Gastroesophageal sphincter (tissue), 4 donors: Measurements from ENCODE around the gene PCSK2. TPM values are rescaled to one million over a fixed set of nuclear protein-coding genes. Genes with fewer than 3 reads are reported as not detected.

Experiments
- ATAC-seq: fragments of 150-250 bp; one replicate; pipeline ENCODE4 v1.9.1; 2016; ENCODE audit warnings: mild to moderate bottlenecking, moderate library complexity
- H3K27ac ChIP-seq, 4 donors: fragments of 200-600 bp; sonication (generic) in 3 of 4; 1 replicate in 3 of 4; 2 replicates in 1 of 4; pipeline ENCODE4 v1.5.1; 2016 to 2019
- H3K27me3 ChIP-seq: fragments of 200-600 bp; sonication (generic); one replicate; pipeline ENCODE4 v1.5.1; 2019
- H3K36me3 ChIP-seq, 2 donors: fragments of 200-600 bp; sonication (generic); one replicate each; pipeline ENCODE4 v1.5.1; 2019; ENCODE audit warnings: control low read depth in 1 of 2
- H3K4me1 ChIP-seq, 3 donors: fragments of 200-600 bp; sonication (generic); 1 replicate in 2 of 3; 2 replicates in 1 of 3; pipeline ENCODE4 v1.5.1; 2016 to 2019; ENCODE audit warnings: control low read depth in 2 of 3
- H3K4me3 ChIP-seq, 2 donors: fragments of 200-600 bp; sonication (generic); one replicate each; pipeline ENCODE4 v1.5.1; 2019; ENCODE audit warnings: mild to moderate bottlenecking in 1 of 2, moderate library complexity in 1 of 2
- H3K9me3 ChIP-seq, 3 donors: fragments of 200-600 bp; sonication (generic); one replicate each; pipeline ENCODE4 v1.5.1; 2017 to 2019; ENCODE audit warnings: control low read depth in 2 of 3
- EP300 ChIP-seq: sonication (generic); formaldehyde crosslinking; IDR thresholded peaks from one replicate; pipeline ENCODE4 v1.6.1; 2017; ENCODE audit warnings: antibody characterized with exemption, mild to moderate bottlenecking
- POLR2A ChIP-seq, 2 donors: fragments of 450-650 bp; IDR thresholded peaks; one replicate each; pipeline ENCODE4 v1.6.1; 2017; ENCODE audit warnings: antibody characterized with exemption in 2 of 2, mild to moderate bottlenecking in 2 of 2, moderate library complexity in 1 of 2
- POLR2AphosphoS5 ChIP-seq: sonication (generic); formaldehyde crosslinking; IDR thresholded peaks from one replicate; pipeline ENCODE4 v1.6.1; 2017; ENCODE audit warnings: antibody characterized with exemption
- WGBS, 2 donors: methylation state at CpG; one replicate each; pipeline ENCODE4 v1.1.5; 2018; ENCODE audit warnings: low coverage in 1 of 2; 5-methylcytosine and 5-hydroxymethylcytosine counted together
- total RNA-seq, 4 donors: library from RNA; depleted of rRNA; stranded (reverse); fragments of >200 nt; gene quantifications; one replicate each; pipeline ENCODE4 v1.1.0, GENCODE V29; 2016
- TF ChIP-seq, protein P1 (sequence below), 4 experiments: fragments of 200-600 bp in 2 of 4; fragments of 450-650 bp in 2 of 4; sonication (generic) in 1 of 4; IDR thresholded peaks; one replicate each; pipeline ENCODE4 v1.5.1; 2017 to 2019; ENCODE audit warnings: antibody characterized with exemption in 4 of 4, mild to moderate bottlenecking in 2 of 4, moderate library complexity in 2 of 4

Gene PCSK2
- total RNA-seq, 4 donors from 2014 or later: 1.6 to 8.5 (median 4.5) TPM

DNA sequence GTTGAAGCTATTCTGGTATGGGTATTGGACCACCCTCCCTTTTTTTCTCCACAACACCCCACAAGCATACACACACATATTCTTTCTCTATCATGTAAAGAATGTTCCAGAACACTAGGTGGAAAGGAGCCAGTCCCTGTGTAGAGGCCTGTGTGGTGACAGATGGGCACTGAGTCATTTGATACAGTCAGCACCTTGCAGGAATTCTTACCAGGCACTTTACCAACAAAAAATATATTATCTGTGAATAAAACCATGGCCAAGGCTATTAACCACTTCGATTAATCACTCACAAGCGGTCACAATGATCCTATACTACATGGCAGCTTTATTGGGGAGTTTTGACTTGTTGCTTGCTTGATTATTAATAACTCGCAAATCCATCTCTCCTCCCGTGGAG lies 154.9 kb downstream of the PCSK2 start:
- ATAC-seq: no peak
- Histone ChIP-seq H3K27ac (no peak overlapping the region), H3K27me3 (peaks cover 5% of the 10 kb centered on the region), H3K36me3 (no peaks in the 10 kb centered on the region), H3K4me1 (no peaks in the 10 kb centered on the region), H3K9me3 (no peaks in the 10 kb centered on the region), H3K4me3 (no peak overlapping the region)
- TF ChIP-seq POLR2A (IDR thresholded peaks at IDR 0.05) (no peak), EP300 (no peak), POLR2AphosphoS5 (no peak)
- TF ChIP-seq, protein P1, sequence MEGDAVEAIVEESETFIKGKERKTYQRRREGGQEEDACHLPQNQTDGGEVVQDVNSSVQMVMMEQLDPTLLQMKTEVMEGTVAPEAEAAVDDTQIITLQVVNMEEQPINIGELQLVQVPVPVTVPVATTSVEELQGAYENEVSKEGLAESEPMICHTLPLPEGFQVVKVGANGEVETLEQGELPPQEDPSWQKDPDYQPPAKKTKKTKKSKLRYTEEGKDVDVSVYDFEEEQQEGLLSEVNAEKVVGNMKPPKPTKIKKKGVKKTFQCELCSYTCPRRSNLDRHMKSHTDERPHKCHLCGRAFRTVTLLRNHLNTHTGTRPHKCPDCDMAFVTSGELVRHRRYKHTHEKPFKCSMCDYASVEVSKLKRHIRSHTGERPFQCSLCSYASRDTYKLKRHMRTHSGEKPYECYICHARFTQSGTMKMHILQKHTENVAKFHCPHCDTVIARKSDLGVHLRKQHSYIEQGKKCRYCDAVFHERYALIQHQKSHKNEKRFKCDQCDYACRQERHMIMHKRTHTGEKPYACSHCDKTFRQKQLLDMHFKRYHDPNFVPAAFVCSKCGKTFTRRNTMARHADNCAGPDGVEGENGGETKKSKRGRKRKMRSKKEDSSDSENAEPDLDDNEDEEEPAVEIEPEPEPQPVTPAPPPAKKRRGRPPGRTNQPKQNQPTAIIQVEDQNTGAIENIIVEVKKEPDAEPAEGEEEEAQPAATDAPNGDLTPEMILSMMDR (IDR thresholded peaks at IDR 0.05): no peak
- 82 to 88% methylated on average over 4 of the region's 4 CpGs for WGBS, 2 donors

DNA sequence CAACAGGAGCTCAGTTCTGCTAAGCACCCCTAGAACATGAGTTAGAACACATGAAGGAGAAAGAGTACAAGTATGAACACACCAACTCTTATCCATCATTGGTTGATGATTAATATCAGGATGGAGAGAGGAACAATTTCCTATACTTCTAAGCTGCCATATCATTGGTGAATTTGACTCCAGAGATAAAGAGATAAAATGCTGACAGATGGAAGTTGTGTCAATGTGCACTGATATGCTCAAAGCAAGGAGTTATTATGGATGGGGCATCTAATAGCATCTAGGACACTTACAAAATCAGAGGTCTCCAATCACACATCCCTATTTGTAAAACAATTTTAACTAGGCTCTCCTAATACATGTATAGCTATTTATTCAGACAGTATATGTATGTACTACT lies 159.0 kb downstream of the PCSK2 start:
- no peaks in the 10 kb centered on the region for H3K36me3 ChIP-seq
- no peak overlapping the region for H3K4me3 ChIP-seq
- no peaks in the 10 kb centered on the region for H3K4me1 ChIP-seq
- TF ChIP-seq EP300: no peak
- TF ChIP-seq POLR2A (IDR thresholded peaks at IDR 0.05): no peak
- no peak for TF ChIP-seq POLR2AphosphoS5
- TF ChIP-seq, protein P1 (IDR thresholded peaks at IDR 0.05): no peak
- peaks cover 5% of the 10 kb centered on the region for H3K27me3 ChIP-seq
- H3K27ac ChIP-seq: no peak overlapping the region
- H3K9me3 ChIP-seq: no peaks in the 10 kb centered on the region
- no peak for ATAC-seq

DNA sequence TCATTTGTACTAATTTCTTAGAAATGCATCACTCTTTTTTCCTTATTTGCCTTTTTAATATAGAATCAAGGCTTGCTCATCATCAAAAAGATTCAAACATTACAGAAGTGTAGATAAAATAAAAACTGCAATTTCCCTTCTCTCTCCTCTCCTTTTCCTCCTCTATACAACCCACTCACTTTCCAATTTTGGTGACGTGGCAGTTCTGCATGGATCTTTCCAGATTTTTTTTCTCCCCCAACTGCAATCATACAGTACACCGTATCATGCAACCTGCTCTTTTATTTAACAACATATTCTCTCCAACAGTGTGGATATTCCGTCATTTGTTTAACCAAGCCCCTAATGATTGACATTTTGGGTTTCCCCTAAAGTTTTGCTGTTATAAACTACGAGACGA lies 163.8 kb downstream of the PCSK2 start:
- TF ChIP-seq EP300 (no peak), POLR2AphosphoS5 (no peak), POLR2A (IDR thresholded peaks at IDR 0.05) (no peak)
- TF ChIP-seq, protein P1 (IDR thresholded peaks at IDR 0.05): no peak
- no peak overlapping the region for H3K4me3 ChIP-seq
- H3K36me3 ChIP-seq: no peaks in the 10 kb centered on the region
- H3K4me1 ChIP-seq: no peaks in the 10 kb centered on the region
- 31 to 44% methylated on average over 5 of the region's 5 CpGs for WGBS, 2 donors
- H3K9me3 ChIP-seq: no peaks in the 10 kb centered on the region
- H3K27me3 ChIP-seq: no peaks in the 10 kb centered on the region
- ATAC-seq: no peak
- no peak overlapping the region for H3K27ac ChIP-seq

DNA sequence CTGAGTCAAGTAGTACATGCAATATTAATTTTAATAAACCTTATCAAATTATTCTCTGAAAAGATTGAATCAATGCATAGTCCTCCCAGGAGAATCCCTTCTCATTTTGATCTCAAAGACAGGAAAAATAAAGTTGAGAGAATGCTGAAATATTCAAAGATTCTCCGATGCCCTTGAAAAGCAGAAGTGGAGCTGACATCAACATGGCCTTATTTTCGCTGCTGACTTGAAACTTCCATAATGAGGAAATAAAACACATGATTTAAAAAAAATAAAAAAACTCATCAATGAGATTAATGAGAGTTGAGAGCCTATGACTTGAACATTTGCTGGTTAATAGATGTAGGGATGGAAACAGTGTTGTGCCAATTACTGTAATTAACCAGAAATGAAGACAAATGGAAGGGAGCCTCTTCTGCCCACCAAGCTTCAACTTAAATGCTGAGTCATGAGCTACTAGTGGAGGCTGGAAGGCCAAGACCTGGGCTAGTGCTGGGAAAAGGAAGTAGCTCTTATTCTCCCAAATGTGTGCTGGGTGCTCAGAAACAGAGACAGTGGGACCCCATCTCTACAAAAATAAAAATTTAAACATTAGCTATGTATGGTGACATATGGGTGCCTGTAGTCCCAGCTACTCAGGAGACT lies 164.4 kb downstream of the PCSK2 start:
- no peak overlapping the region for H3K27ac ChIP-seq
- no peak for TF ChIP-seq EP300
- TF ChIP-seq POLR2AphosphoS5: no peak
- TF ChIP-seq, protein P1 (IDR thresholded peaks at IDR 0.05): no peak
- no peak for TF ChIP-seq POLR2A (IDR thresholded peaks at IDR 0.05)
- H3K9me3 ChIP-seq: no peaks in the 10 kb centered on the region
- H3K27me3 ChIP-seq: no peaks in the 10 kb centered on the region
- ATAC-seq: no peak
- 67 to 81% methylated on average over 1 to 2 of the region's 2 CpGs for WGBS, 2 donors
- no peaks in the 10 kb centered on the region for H3K36me3 ChIP-seq
- no peak overlapping the region for H3K4me3 ChIP-seq
- H3K4me1 ChIP-seq: no peaks in the 10 kb centered on the region

DNA sequence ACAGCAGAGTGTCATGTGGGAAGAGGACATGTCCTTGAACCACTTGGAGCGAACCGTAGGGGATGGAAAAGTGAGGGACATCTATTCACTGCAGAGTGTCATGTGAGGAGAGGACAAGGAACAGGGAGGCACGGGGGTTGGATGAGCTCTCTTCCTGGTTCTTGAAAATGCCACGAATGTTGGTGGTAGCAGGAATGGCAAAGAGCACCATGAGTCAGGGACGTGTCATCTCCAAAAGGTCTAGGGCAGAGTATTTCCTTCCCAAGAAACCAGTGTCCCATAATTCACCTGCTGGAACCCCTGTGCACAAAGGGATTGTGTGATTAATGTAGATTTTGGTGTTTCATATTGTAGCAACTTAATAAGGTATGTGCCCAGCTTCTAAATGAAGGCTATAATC lies 167.6 kb downstream of the PCSK2 start:
- TF ChIP-seq EP300 (no peak), POLR2A (IDR thresholded peaks at IDR 0.05) (no peak), POLR2AphosphoS5 (no peak)
- TF ChIP-seq, protein P1 (IDR thresholded peaks at IDR 0.05): no peak
- H3K4me1 ChIP-seq: no peaks in the 10 kb centered on the region
- H3K27me3 ChIP-seq: no peaks in the 10 kb centered on the region
- no peak for ATAC-seq
- no peaks in the 10 kb centered on the region for H3K9me3 ChIP-seq
- 50 to 52% methylated on average over 1 to 5 of the region's 5 CpGs for WGBS, 2 donors
- no peak overlapping the region for H3K27ac ChIP-seq
- no peaks in the 10 kb centered on the region for H3K36me3 ChIP-seq
- H3K4me3 ChIP-seq: no peak overlapping the region
